A673 (cell line): ENCODE data around the gene SLPI.

Experiments used
- CTCF ChIP-seq: fragments of 300-800, 200-600 bp; sonication (generic); conservative IDR thresholded peaks from 2 replicates; pipeline ENCODE4 v1.5.1; 2017; ENCODE audit warnings: low read depth, mild to moderate bottlenecking, antibody characterized with exemption, low read length, moderate library complexity, mixed read lengths
- EZH2 ChIP-seq: fragments of 200-600 bp; sonication (generic); IDR thresholded peaks from 2 replicates; pipeline ENCODE4 v1.6.1; 2017; ENCODE audit warnings: borderline replicate concordance, low read depth, mild to moderate bottlenecking, mixed read lengths, antibody characterized with exemption, low read length; ENCODE audit not compliant: poor library complexity, severe bottlenecking

- TF ChIP-seq CTCF (no peak), EZH2 (no peak)
These were observed 6.5 kb downstream of the SLPI start for GRCh38 chr20:45247865-45248264.
